Fibroblast of mammary gland (primary cell): ENCODE results near the gene TRIM39.
A peak's percentile ranks its signal among the peaks of the same experiment; 100 is the strongest.
"Not testable (repeated sequence)": the region's sequence is repeated elsewhere in the genome, so short reads cannot be mapped to it uniquely, and the experiment has no call there.

Experiments used
- DNase-seq: peaks from one replicate; pipeline ENCODE4 v3.0.0-alpha.2; 2010; ENCODE audit warnings: low read depth
- H3K4me3 ChIP-seq: 2 replicates; pipeline ENCODE4 v1.5.1; 2011; ENCODE audit warnings: low read depth, mild to moderate bottlenecking, low read length, moderate library complexity; ENCODE audit not compliant: control insufficient read depth
- CTCF ChIP-seq: conservative IDR thresholded peaks from 2 replicates; pipeline ENCODE4 v1.5.1; 2011; ENCODE audit warnings: low read depth, low read length, inconsistent platforms; ENCODE audit not compliant: control insufficient read depth, insufficient read depth

The TRIM39 gene

GRCh38 chr6:30326526-30327231, at the start of gene TRIM39:
Gene TRIM39 (plus strand): TSS chr6:30326927. CDS start chr6:30329318, 2,391 bp downstream.
- peak; percentile 74 for DNase-seq
- TF ChIP-seq CTCF: no peak
- H3K4me3 ChIP-seq: peak within 1 kb of the TSS; percentile 97

GRCh38 chr6:30280988-30281387, 45.7 kb upstream of the TRIM39 start:
- H3K4me3 ChIP-seq: not testable (repeated sequence)
- peak; percentile 24 for DNase-seq

- no peak overlapping the region for H3K4me3 ChIP-seq
- no peak for TF ChIP-seq CTCF
Measured at GRCh38 chr6:30282522-30282921, 44.2 kb upstream of the TRIM39 start.

GRCh38 chr6:30283761-30284160, 43.0 kb upstream of the TRIM39 start:
- H3K4me3 ChIP-seq: no peak overlapping the region
- no peak for DNase-seq
- no peak for TF ChIP-seq CTCF

More at GRCh38 chr6:30282522-30282921, 44.2 kb upstream of the TRIM39 start:
- no peak for DNase-seq

- H3K4me3 ChIP-seq: no peak overlapping the region
- no peak for DNase-seq
- no peak for TF ChIP-seq CTCF
Measured at GRCh38 chr6:30287139-30287538, 39.6 kb upstream of the TRIM39 start.

- DNase-seq: no peak
- no peak for TF ChIP-seq CTCF
- no peak overlapping the region for H3K4me3 ChIP-seq
Measured at GRCh38 chr6:30295837-30296236, 30.9 kb upstream of the TRIM39 start.

GRCh38 chr6:30304002-30304401, 22.7 kb upstream of the TRIM39 start:
- TF ChIP-seq CTCF: no peak
- DNase-seq: no peak
- no peak overlapping the region for H3K4me3 ChIP-seq
